Measurements from ENCODE around the gene PLCH2.
"Not testable (repeated sequence)": the region's sequence is repeated elsewhere in the genome, so short reads cannot be mapped to it uniquely, and the experiment has no call there.

Gene PLCH2

GRCh38 chr1:2546515-2547209 is 70.6 kb downstream of the PLCH2 start:
- peak; percentile 93 for DNase-seq (ENCODE audit: low spot score)

GRCh38 chr1:2547210-2548067 is 71.3 kb downstream of the PLCH2 start:
- peak; percentile 53 for DNase-seq (ENCODE audit: low spot score)

- peak; percentile 79 for DNase-seq (ENCODE audit: low spot score)
Observed at GRCh38 chr1:2548068-2548589, 72.0 kb downstream of the PLCH2 start.

GRCh38 chr1:2549367-2550029 is 73.4 kb downstream of the PLCH2 start:
- not testable (repeated sequence) for DNase-seq (ENCODE audit: low spot score)

- not testable (repeated sequence) for DNase-seq (ENCODE audit: low spot score)
Observed at GRCh38 chr1:2550309-2550861, 74.3 kb downstream of the PLCH2 start.

- DNase-seq (ENCODE audit: low spot score) = not testable (repeated sequence)
Observed at GRCh38 chr1:2551544-2551943, 75.5 kb downstream of the PLCH2 start.

- DNase-seq (ENCODE audit: low spot score) = no peak
Observed at GRCh38 chr1:2552189-2552588, 76.1 kb downstream of the PLCH2 start.

GRCh38 chr1:2553076-2553475 is 77.0 kb downstream of the PLCH2 start:
- not testable (repeated sequence) for DNase-seq (ENCODE audit: low spot score)

- DNase-seq (ENCODE audit: low spot score) = no peak
Observed at GRCh38 chr1:2553871-2554620, 78.0 kb downstream of the PLCH2 start.

GRCh38 chr1:2554621-2555387 is 78.7 kb downstream of the PLCH2 start:
- no peak for DNase-seq (ENCODE audit: low spot score)

Data from RKO (cell line).